HepG2 (cell line): ENCODE data around the gene PRRT1. TPM values are rescaled to one million over a fixed set of nuclear protein-coding genes. Genes with fewer than 3 reads are reported as not detected.

Experiments used
- CAMTA2 ChIP-seq: sonication (generic); formaldehyde crosslinking; IDR thresholded peaks from 2 replicates; pipeline ENCODE4 v1.4.0; 2020; ENCODE audit warnings: mild to moderate bottlenecking, missing genetic modification reagents, borderline replicate concordance
- E2F1 ChIP-seq: sonication (generic); formaldehyde crosslinking; IDR thresholded peaks from 2 replicates; pipeline ENCODE4 v1.5.0; 2020; ENCODE audit warnings: missing genetic modification reagents
- GATA4 ChIP-seq: sonication (generic); IDR thresholded peaks from 2 replicates; pipeline ENCODE4 v1.6.1; 2016; ENCODE audit warnings: antibody characterized with exemption, low read depth, borderline replicate concordance
- GLI4 ChIP-seq: sonication (generic); formaldehyde crosslinking; IDR thresholded peaks from 2 replicates; pipeline ENCODE4 v1.5.1; 2020; ENCODE audit warnings: missing genetic modification reagents, mild to moderate bottlenecking, moderate library complexity, borderline replicate concordance
- MED8 ChIP-seq: sonication (generic); formaldehyde crosslinking; IDR thresholded peaks from 2 replicates; pipeline ENCODE4 v1.8.1; 2023; ENCODE audit warnings: mild to moderate bottlenecking, missing genetic modification reagents; ENCODE audit not compliant: insufficient replicate concordance
- NFIB ChIP-seq: sonication (generic); formaldehyde crosslinking; IDR thresholded peaks from 2 replicates; pipeline ENCODE4 v1.9.0; 2021; ENCODE audit warnings: missing genetic modification reagents, mild to moderate bottlenecking, borderline replicate concordance
- SMYD3 ChIP-seq: sonication (generic); formaldehyde crosslinking; IDR thresholded peaks from 2 replicates; pipeline ENCODE4 v1.8.1; 2023; ENCODE audit warnings: mild to moderate bottlenecking, missing genetic modification reagents
- ZBED4 ChIP-seq: sonication (generic); formaldehyde crosslinking; IDR thresholded peaks from 2 replicates; pipeline ENCODE4 v1.4.0; 2020; ENCODE audit warnings: missing genetic modification reagents, borderline replicate concordance
- ZBTB39 ChIP-seq: sonication (generic); formaldehyde crosslinking; IDR thresholded peaks from 2 replicates; pipeline ENCODE4 v1.5.0; 2020; ENCODE audit warnings: missing genetic modification reagents
- ZNF101 ChIP-seq: sonication (generic); formaldehyde crosslinking; IDR thresholded peaks from 2 replicates; pipeline ENCODE4 v1.4.0; 2020; ENCODE audit warnings: mild to moderate bottlenecking, low read depth, missing genetic modification reagents, borderline replicate concordance
- ZNF17 ChIP-seq: sonication (generic); formaldehyde crosslinking; IDR thresholded peaks from 2 replicates; pipeline ENCODE4 v1.5.0; 2020; ENCODE audit warnings: mild to moderate bottlenecking, missing genetic modification reagents
- polyA plus RNA-seq, 8 experiments: library from polyadenylated mRNA; depleted of rRNA in 3 of 8; stranded (reverse) in 7 of 8; unstranded in 1 of 8; fragments of >200 nt; fragmentation: Illumina TruSeq in 4 of 8; extraction: Trizol in 4 of 8; gene quantifications; 2 replicates each; pipeline versions ENCODE4 v1.2.1 to v1.2.3, GENCODE V29; 2011 to 2016; ENCODE audit warnings: low read depth in 4 of 8, missing spikeins in 1 of 8, mixed read lengths in 1 of 8; ENCODE audit not compliant: insufficient read depth in 1 of 8
- total RNA-seq, 5 experiments: library from RNA; depleted of rRNA; stranded (reverse); fragments of >200 nt; fragmentation: Illumina TruSeq; extraction: Trizol; gene quantifications; 2 replicates each; pipeline ENCODE4 v1.2.3, GENCODE V29; 2016; ENCODE audit warnings: low read depth in 1 of 5
- TF ChIP-seq, protein P1 (sequence below): fragments of 450-650 bp; IDR thresholded peaks from 2 replicates; pipeline ENCODE4 v1.6.1; 2016
- TF ChIP-seq, protein P2 (sequence below): sonication (generic); formaldehyde crosslinking; IDR thresholded peaks from 2 replicates; pipeline ENCODE4 v1.4.0; 2020; ENCODE audit warnings: missing genetic modification reagents
- TF ChIP-seq, protein P3 (sequence below): sonication (generic); formaldehyde crosslinking; IDR thresholded peaks from 2 replicates; pipeline ENCODE4 v1.8.0; 2023; ENCODE audit warnings: mild to moderate bottlenecking, missing genetic modification reagents
- TF ChIP-seq, protein P4 (sequence below): sonication (generic); formaldehyde crosslinking; IDR thresholded peaks from 2 replicates; pipeline ENCODE4 v1.8.1; 2023; ENCODE audit warnings: mild to moderate bottlenecking, missing genetic modification reagents, borderline replicate concordance

Gene PRRT1
- total and polyA plus RNA-seq, 2 of the 13 experiments (the other 11 are each of a cell fraction or from before 2014, with no cell fraction given): 0.64 to 1.4 TPM

GRCh38 chr6:32175322-32175710, 23.6 kb upstream of the PRRT1 start (continued):
- TF ChIP-seq, protein P1, sequence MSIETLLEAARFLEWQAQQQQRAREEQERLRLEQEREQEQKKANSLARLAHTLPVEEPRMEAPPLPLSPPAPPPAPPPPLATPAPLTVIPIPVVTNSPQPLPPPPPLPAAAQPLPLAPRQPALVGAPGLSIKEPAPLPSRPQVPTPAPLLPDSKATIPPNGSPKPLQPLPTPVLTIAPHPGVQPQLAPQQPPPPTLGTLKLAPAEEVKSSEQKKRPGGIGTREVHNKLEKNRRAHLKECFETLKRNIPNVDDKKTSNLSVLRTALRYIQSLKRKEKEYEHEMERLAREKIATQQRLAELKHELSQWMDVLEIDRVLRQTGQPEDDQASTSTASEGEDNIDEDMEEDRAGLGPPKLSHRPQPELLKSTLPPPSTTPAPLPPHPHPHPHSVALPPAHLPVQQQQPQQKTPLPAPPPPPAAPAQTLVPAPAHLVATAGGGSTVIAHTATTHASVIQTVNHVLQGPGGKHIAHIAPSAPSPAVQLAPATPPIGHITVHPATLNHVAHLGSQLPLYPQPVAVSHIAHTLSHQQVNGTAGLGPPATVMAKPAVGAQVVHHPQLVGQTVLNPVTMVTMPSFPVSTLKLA: no peak
- TF ChIP-seq, protein P2, sequence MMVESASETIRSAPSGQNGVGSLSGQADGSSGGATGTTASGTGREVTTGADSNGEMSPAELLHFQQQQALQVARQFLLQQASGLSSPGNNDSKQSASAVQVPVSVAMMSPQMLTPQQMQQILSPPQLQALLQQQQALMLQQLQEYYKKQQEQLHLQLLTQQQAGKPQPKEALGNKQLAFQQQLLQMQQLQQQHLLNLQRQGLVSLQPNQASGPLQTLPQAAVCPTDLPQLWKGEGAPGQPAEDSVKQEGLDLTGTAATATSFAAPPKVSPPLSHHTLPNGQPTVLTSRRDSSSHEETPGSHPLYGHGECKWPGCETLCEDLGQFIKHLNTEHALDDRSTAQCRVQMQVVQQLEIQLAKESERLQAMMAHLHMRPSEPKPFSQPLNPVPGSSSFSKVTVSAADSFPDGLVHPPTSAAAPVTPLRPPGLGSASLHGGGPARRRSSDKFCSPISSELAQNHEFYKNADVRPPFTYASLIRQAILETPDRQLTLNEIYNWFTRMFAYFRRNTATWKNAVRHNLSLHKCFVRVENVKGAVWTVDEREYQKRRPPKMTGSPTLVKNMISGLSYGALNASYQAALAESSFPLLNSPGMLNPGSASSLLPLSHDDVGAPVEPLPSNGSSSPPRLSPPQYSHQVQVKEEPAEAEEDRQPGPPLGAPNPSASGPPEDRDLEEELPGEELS (CRISPR knock-in tag): no peak
- no peak for TF ChIP-seq ZNF101 (CRISPR knock-in tag)
- TF ChIP-seq CAMTA2 (CRISPR knock-in tag): no peak
- TF ChIP-seq ZBED4 (CRISPR knock-in tag): no peak
- TF ChIP-seq GATA4: no peak
- no peak for TF ChIP-seq ZBTB39
- TF ChIP-seq E2F1 (CRISPR knock-in tag): no peak
- no peak for TF ChIP-seq MED8 (CRISPR knock-in tag)
- TF ChIP-seq, protein P3, sequence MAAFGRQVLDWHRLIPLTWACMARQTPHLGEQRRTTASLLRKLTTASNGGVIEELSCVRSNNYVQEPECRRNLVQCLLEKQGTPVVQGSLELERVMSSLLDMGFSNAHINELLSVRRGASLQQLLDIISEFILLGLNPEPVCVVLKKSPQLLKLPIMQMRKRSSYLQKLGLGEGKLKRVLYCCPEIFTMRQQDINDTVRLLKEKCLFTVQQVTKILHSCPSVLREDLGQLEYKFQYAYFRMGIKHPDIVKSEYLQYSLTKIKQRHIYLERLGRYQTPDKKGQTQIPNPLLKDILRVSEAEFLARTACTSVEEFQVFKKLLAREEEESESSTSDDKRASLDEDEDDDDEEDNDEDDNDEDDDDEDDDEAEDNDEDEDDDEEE (CRISPR knock-in tag): 0 out of 2 replicates have a peak, but pooled peaks have one; percentile 31
- TF ChIP-seq, protein P4, sequence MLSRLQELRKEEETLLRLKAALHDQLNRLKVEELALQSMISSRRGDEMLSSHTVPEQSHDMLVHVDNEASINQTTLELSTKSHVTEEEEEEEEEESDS: 0 out of 2 replicates have a peak, but pooled peaks have one; percentile 11
- TF ChIP-seq GLI4: peak; percentile 60; the same call in 1 of the 2 replicates
- no peak for TF ChIP-seq ZNF17
- TF ChIP-seq SMYD3 (CRISPR knock-in tag): no peak
- no peak for TF ChIP-seq NFIB (CRISPR knock-in tag)
